Sigmoid colon (tissue), 4 donors: ENCODE results near the gene PAPOLA.

Source experiments
- EP300 ChIP-seq, 4 donors: sonication (generic); formaldehyde crosslinking; IDR thresholded peaks; one replicate each; pipeline ENCODE4 v1.6.1; 2017; ENCODE audit warnings: antibody characterized with exemption in 4 of 4
- POLR2A ChIP-seq, 2 donors: fragments of 450-650 bp; IDR thresholded peaks; one replicate each; pipeline ENCODE4 v1.6.1; 2016; ENCODE audit warnings: antibody characterized with exemption in 2 of 2, mild to moderate bottlenecking in 2 of 2, moderate library complexity in 2 of 2
- POLR2AphosphoS5 ChIP-seq, 4 donors: sonication (generic); formaldehyde crosslinking; IDR thresholded peaks; one replicate each; pipeline ENCODE4 v1.6.1; 2017; ENCODE audit warnings: antibody characterized with exemption in 4 of 4
- TF ChIP-seq, protein P1 (sequence below), 4 experiments: fragments of 450-650 bp in 3 of 4; fragments of 200-600 bp in 1 of 4; IDR thresholded peaks; one replicate each; pipeline ENCODE4 v1.5.1; 2016 to 2019; ENCODE audit warnings: antibody characterized with exemption in 4 of 4, mild to moderate bottlenecking in 3 of 4, moderate library complexity in 2 of 4

- TF ChIP-seq, protein P1, sequence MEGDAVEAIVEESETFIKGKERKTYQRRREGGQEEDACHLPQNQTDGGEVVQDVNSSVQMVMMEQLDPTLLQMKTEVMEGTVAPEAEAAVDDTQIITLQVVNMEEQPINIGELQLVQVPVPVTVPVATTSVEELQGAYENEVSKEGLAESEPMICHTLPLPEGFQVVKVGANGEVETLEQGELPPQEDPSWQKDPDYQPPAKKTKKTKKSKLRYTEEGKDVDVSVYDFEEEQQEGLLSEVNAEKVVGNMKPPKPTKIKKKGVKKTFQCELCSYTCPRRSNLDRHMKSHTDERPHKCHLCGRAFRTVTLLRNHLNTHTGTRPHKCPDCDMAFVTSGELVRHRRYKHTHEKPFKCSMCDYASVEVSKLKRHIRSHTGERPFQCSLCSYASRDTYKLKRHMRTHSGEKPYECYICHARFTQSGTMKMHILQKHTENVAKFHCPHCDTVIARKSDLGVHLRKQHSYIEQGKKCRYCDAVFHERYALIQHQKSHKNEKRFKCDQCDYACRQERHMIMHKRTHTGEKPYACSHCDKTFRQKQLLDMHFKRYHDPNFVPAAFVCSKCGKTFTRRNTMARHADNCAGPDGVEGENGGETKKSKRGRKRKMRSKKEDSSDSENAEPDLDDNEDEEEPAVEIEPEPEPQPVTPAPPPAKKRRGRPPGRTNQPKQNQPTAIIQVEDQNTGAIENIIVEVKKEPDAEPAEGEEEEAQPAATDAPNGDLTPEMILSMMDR (IDR thresholded peaks at IDR 0.05): no peak
- TF ChIP-seq POLR2AphosphoS5 (IDR thresholded peaks at IDR 0.05): no peak
- TF ChIP-seq POLR2A (IDR thresholded peaks at IDR 0.05): no peak
- TF ChIP-seq EP300 (IDR thresholded peaks at IDR 0.05): no peak
These were observed 5.1 kb upstream of the PAPOLA start for GRCh38 chr14:96497087-96497486.
